SK-N-MC (cell line): ENCODE results near the gene PCMT1.

ENCODE experiments used
- DNase-seq: peaks from one replicate; pipeline ENCODE4 v3.0.0-alpha.2; 2011; ENCODE audit warnings: low read depth, low spot score
- H3K27ac ChIP-seq: fragments of 200-600 bp; sonication (generic); 2 replicates; pipeline ENCODE4 v1.5.1; 2016; ENCODE audit warnings: mixed run types
- H3K36me3 ChIP-seq: fragments of 200-600 bp; sonication (generic); 2 replicates; pipeline ENCODE4 v1.6.1; 2017; ENCODE audit warnings: antibody characterized with exemption, low read length, mixed read lengths; ENCODE audit not compliant: insufficient read depth
- H3K4me3 ChIP-seq: fragments of 200-600 bp; sonication (generic); 2 replicates; pipeline ENCODE4 v1.5.1; 2016
- H3K9ac ChIP-seq: fragments of 200-600 bp; sonication (generic); 2 replicates; pipeline ENCODE4 v1.8.0; 2017; ENCODE audit warnings: mixed run types, mixed read lengths; ENCODE audit not compliant: insufficient read length
- H3K9me3 ChIP-seq: fragments of 200-600 bp; sonication (generic); 2 replicates; pipeline ENCODE4 v1.6.1; 2017; ENCODE audit warnings: low read depth, mild to moderate bottlenecking, antibody characterized with exemption, low read length, moderate library complexity, mixed read lengths
- EZH2 ChIP-seq: fragments of 200-600 bp; sonication (generic); IDR thresholded peaks from one replicate; pipeline ENCODE4 v1.6.1; 2017; ENCODE audit warnings: antibody characterized with exemption
- FOXP2 ChIP-seq: optimal IDR thresholded peaks from 2 replicates; pipeline ENCODE3; 2011; ENCODE audit warnings: mild to moderate bottlenecking, moderate library complexity; ENCODE audit not compliant: insufficient read depth; ENCODE audit errors: extremely low read length, control extremely low read depth
- POLR2AphosphoS5 ChIP-seq: IDR thresholded peaks from 2 replicates; pipeline ENCODE4 v1.6.1; 2012; ENCODE audit warnings: mild to moderate bottlenecking, low read depth, low read length, borderline replicate concordance

The PCMT1 gene

DNA sequence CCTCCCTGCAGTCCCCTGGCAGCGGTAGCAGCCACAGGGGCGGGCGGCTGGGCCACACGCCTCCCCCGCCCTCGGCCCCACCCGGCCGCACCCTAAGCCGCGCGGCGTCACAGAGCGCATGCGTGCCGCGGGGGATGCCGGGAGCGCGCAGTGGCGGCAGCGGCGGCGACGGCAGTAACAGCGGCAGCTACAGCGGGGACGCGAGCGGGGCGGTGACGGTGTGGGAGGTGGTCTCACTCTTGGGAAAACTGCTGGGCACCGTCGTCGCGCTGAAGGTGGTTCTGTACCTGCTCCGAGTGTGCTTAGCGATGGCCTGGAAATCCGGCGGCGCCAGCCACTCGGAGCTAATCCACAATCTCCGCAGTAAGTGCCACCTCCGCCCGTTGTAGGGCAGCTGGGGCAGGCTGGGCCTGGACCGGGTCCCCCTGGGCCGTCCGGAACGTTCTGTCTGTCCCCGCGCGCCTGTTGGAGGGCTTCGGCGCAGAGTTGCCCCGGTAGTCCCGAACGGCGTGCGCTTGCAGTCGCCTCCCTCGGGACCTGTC lies at the start of gene PCMT1:
PCMT1 (plus strand) TSS at position 148 of the 542 bp plus-strand sequence; CDS start at position 309, 161 bp downstream.
- Histone ChIP-seq H3K9me3 (no peaks in the 10 kb centered on the region), H3K4me3 (peak within 1 kb of the TSS; percentile 99), H3K36me3 (0 out of 2 replicates have a peak, but pooled peaks cover 3% of the 10 kb centered on the region), H3K27ac (peak within 1 kb of the TSS; percentile 48), H3K9ac (peak within 1 kb of the TSS; percentile 89)
- DNase-seq: no peak
- TF ChIP-seq EZH2 (no peak), FOXP2 (no peak), POLR2AphosphoS5 (peak; percentile 84)

DNA sequence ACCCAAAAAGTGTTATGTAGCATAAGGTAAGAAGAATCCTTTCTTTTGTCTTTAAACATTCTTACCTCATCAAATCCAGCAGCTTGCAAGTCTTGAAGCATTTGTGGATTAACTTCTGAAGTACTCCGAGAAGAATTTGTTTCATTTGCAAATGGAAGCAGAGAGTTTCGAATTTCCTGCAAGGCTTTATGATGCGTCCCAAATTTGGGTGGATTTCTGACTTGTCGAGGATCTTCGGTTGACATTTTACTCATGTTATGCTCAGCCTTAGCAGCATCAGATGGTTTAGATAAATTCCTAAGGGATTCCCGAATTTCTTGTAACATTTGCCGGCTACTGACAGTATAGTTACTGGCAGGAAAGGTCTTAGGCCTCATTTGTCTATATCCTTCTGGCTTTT lies 47.8 kb upstream of the PCMT1 start:
- Histone ChIP-seq H3K4me3 (no peak overlapping the region), H3K9me3 (no peaks in the 10 kb centered on the region), H3K9ac (no peak overlapping the region), H3K36me3 (peaks cover 38% of the 10 kb centered on the region), H3K27ac (0 out of 2 replicates have a peak overlapping the region, but pooled peaks have one; percentile 27)
- TF ChIP-seq FOXP2: no peak
- no peak for DNase-seq

DNA sequence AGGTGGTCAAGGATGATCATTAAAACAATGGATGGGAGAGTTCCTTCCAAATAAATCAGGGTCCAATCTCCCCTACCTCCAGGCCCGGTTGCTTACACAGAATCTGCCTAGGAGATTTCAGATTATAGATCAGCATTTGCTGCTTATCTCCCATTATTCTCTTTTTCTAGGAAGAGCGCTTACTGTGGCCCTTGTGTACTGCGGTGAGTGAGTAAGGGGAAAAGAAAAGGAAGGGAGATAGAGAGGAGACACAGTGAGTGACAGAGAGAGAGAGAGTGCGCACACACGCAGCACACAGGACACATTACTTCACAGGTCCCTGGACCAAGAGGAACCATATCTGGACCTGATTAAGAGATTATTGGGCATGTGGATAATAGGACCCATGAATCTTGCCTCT lies 37.8 kb upstream of the PCMT1 start:
- no peak overlapping the region for H3K27ac ChIP-seq
- DNase-seq: no peak
- no peak overlapping the region for H3K9ac ChIP-seq
- H3K36me3 ChIP-seq: peaks cover 5% of the 10 kb centered on the region
- H3K9me3 ChIP-seq: no peaks in the 10 kb centered on the region
- H3K4me3 ChIP-seq: no peak overlapping the region
- TF ChIP-seq EZH2 (no peak), POLR2AphosphoS5 (no peak), FOXP2 (no peak)

DNA sequence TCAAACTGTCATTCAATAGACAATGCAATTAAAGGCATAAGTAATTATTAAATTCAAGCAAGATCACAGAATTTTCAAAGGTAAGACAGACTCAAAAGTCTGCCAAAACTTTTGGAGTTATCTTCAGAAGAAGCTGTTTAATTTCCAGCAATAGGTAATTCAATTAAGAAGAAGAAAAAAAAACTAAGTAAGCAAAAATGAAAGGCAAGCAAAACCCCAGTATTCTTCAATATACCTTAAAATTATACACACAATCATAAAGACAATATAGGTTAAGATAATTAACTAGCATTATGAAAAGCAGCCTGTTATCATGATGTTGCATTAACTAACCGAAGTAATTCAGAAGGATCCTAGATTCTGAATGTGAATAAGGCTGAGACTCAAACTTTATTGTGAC lies 35.1 kb upstream of the PCMT1 start:
- no peaks in the 10 kb centered on the region for H3K9me3 ChIP-seq
- DNase-seq: no peak
- no peak overlapping the region for H3K4me3 ChIP-seq
- H3K9ac ChIP-seq: no peak overlapping the region
- H3K36me3 ChIP-seq: peaks cover 5% of the 10 kb centered on the region
- H3K27ac ChIP-seq: no peak overlapping the region
- TF ChIP-seq POLR2AphosphoS5 (no peak), FOXP2 (no peak), EZH2 (no peak)

DNA sequence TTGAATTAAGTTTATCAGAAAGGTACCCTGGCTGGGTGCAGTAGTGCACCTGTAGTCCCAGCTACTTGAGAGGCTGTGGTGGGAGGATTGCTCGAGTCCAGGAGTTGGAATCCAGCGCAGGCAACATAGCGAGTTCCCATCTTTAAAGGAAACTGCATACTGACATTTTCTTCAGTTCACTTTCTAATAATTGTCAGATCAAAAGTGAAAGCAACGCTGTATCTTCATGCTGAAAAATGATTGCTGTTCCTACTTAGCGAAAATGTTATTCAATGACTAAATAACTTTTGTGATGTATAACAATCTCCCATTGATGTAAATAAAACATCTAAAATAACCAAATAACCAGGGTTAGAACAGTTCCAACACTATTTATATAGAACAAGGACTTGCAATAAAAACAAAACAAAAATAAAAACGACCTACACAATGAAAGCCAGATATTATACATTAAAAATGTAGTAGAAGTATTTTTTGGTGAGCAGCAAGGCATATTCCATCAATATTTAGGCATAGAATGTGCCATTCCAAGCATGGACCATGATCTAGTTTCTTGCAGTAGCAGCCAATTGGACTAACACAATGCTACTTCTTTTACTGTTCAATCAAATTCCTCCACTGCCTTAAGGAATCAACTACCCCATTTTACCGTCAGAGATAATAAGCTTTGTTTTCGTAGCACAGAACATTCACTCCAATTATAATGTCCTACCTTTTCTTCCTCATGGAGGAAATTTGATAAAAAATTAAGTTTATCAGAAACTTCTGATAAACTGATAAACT lies 33.2 kb upstream of the PCMT1 start:
- peak overlapping the region; percentile 99 for H3K9ac ChIP-seq
- peak overlapping the region; percentile 95 for H3K4me3 ChIP-seq
- H3K36me3 ChIP-seq: peaks cover 5% of the 10 kb centered on the region
- TF ChIP-seq EZH2: no peak
- TF ChIP-seq POLR2AphosphoS5: no peak
- no peak for TF ChIP-seq FOXP2
- no peak overlapping the region for H3K27ac ChIP-seq
- DNase-seq: no peak
- no peaks in the 10 kb centered on the region for H3K9me3 ChIP-seq

DNA sequence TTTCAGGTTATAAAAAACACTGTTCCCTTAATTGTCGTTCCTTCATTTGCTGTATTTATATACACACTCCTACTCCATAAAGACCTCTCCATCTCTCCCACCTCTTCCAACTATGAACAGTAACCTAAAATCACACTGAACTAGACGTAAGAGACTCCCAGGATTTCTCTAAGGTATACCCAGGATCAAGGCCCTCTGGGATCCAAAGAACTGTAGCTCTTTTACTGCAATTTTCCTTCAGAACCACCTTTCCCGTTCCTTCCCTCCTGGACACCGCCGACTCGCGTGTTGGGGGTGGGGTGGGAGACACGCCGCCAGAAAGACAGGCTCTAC lies 32.3 kb upstream of the PCMT1 start:
- Histone ChIP-seq H3K4me3 (peak overlapping the region; percentile 95), H3K9me3 (no peaks in the 10 kb centered on the region), H3K36me3 (peaks cover 5% of the 10 kb centered on the region), H3K9ac (peak overlapping the region; percentile 99), H3K27ac (peak overlapping the region; percentile 90)
- no peak for DNase-seq
- TF ChIP-seq FOXP2: no peak
- TF ChIP-seq EZH2: no peak
- no peak for TF ChIP-seq POLR2AphosphoS5

DNA sequence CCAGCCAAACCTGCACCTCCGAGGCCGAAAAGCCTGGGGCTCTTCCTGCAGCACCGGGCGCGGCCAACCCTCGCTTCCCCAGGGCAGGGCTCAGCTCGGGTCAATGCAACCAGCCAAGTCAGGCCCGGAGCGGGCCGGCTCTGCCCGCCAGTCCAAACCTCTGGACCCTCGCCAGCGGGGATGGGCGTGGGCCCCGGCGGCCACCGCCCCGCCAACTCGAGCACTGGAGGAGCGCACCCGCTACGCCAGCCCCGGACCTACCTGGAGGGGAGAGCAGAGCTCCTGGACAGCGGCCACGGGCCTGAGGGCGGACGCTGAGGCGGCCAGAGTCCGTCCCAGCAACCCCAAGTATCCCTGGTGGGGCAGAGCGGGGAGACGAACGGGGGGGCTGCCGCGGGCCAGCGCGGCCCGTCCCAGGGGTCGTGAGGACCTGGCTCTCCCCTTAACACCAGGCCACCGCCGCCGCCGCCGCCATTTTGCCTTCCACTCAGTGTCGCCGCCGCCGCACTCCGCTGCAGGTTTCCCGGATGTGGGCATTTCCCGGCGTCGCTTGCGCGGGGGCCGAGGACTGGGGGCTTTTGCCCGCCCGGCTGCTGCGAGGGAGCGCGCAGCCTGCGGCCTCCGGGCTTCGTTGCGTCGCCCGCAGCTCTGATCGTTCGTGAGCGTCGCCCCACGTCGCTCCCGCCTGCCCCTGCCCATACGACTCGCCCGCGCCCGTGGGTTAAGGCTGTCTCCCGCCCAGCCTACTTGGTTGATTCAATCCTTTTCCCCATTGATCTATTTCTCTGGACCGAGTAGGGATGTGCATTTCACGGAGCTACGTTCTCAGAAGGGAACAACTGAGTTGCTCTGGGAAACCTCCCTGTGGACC lies 31.7 kb upstream of the PCMT1 start, which contains the start of gene LATS1:
LATS1 (minus strand) TSS at position 514 of the 871 bp plus-strand sequence. CDS start 15,975 bp downstream, outside the sequence.
- H3K9me3 ChIP-seq: no peaks in the 10 kb centered on the region
- peak within 1 kb of the TSS; percentile 99 for H3K9ac ChIP-seq
- H3K36me3 ChIP-seq: peaks cover 5% of the 10 kb centered on the region
- peak; percentile 20 for DNase-seq
- peak within 1 kb of the TSS; percentile 90 for H3K27ac ChIP-seq
- TF ChIP-seq EZH2 (no peak), POLR2AphosphoS5 (peak; percentile 97)
- peak within 1 kb of the TSS; percentile 95 for H3K4me3 ChIP-seq

DNA sequence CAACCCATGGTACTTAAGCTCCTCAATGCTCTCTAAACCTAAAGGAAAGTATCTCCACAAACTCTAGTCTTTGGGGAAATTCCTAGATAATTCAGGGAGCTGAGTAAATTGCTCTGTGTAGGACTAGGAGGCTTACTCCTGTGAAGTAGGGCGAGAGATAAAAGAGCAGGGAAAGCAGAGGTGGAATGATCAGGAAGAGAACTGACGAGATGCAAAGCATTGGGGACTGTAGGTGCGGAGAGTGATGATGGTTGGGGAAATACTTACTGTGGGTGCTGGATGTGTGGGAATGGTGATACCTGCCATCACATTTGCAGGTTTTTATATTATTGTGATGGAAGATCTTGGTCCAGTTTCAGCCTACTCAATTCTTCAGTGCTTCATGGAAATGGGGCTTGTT lies 30.0 kb upstream of the PCMT1 start:
- Histone ChIP-seq H3K9me3 (no peaks in the 10 kb centered on the region), H3K36me3 (peaks cover 2% of the 10 kb centered on the region), H3K4me3 (no peak overlapping the region), H3K27ac (no peak overlapping the region), H3K9ac (no peak overlapping the region)
- TF ChIP-seq EZH2: no peak
- no peak for TF ChIP-seq FOXP2
- DNase-seq: no peak
